ENCODE data around the gene MAGI2. TPM values are rescaled to one million over a fixed set of nuclear protein-coding genes. Genes with fewer than 3 reads are reported as not detected.

The MAGI2 gene
- total and polyA plus RNA-seq, 2 of the 13 experiments (the other 11 are each of a cell fraction or from before 2014, with no cell fraction given) = 1.5 to 3.8 TPM

DNA sequence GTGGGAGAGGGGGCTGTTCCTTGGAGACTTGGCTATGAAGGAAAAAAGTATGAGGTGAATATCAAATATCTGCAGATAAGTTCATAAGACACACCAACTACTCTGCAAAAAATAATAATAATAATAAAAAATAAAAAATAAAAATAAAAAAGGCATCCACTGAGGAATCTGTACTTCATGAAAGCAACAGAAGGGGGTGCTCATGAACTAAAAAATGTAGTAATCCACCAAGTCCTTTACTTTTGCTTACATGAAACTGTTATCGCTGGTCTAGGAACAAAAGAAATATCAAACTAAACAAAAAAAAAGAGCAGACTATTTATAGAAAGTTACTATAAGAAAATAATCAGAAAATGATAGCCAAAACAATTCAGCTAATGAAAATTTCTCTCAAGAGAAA, 1075.9 kb downstream of the MAGI2 start (continued):
- TF ChIP-seq, protein P1, sequence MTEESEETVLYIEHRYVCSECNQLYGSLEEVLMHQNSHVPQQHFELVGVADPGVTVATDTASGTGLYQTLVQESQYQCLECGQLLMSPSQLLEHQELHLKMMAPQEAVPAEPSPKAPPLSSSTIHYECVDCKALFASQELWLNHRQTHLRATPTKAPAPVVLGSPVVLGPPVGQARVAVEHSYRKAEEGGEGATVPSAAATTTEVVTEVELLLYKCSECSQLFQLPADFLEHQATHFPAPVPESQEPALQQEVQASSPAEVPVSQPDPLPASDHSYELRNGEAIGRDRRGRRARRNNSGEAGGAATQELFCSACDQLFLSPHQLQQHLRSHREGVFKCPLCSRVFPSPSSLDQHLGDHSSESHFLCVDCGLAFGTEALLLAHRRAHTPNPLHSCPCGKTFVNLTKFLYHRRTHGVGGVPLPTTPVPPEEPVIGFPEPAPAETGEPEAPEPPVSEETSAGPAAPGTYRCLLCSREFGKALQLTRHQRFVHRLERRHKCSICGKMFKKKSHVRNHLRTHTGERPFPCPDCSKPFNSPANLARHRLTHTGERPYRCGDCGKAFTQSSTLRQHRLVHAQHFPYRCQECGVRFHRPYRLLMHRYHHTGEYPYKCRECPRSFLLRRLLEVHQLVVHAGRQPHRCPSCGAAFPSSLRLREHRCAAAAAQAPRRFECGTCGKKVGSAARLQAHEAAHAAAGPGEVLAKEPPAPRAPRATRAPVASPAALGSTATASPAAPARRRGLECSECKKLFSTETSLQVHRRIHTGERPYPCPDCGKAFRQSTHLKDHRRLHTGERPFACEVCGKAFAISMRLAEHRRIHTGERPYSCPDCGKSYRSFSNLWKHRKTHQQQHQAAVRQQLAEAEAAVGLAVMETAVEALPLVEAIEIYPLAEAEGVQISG (CRISPR knock-in tag; IDR thresholded peaks at IDR 0.05) = no peak
- TF ChIP-seq, protein P2, sequence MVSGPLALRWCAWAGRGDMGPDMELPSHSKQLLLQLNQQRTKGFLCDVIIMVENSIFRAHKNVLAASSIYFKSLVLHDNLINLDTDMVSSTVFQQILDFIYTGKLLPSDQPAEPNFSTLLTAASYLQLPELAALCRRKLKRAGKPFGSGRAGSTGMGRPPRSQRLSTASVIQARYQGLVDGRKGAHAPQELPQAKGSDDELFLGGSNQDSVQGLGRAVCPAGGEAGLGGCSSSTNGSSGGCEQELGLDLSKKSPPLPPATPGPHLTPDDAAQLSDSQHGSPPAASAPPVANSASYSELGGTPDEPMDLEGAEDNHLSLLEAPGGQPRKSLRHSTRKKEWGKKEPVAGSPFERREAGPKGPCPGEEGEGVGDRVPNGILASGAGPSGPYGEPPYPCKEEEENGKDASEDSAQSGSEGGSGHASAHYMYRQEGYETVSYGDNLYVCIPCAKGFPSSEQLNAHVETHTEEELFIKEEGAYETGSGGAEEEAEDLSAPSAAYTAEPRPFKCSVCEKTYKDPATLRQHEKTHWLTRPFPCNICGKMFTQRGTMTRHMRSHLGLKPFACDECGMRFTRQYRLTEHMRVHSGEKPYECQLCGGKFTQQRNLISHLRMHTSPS (CRISPR knock-in tag; IDR thresholded peaks at IDR 0.05; ENCODE audit: low read depth) = no peak
- no peak for TF ChIP-seq ZNF121 (CRISPR knock-in tag; IDR thresholded peaks at IDR 0.05)
- TF ChIP-seq LCORL (IDR thresholded peaks at IDR 0.05) = no peak
- no peak for TF ChIP-seq LCORL (CRISPR knock-in tag; IDR thresholded peaks at IDR 0.05)
- TF ChIP-seq GTF3A (CRISPR knock-in tag; conservative IDR thresholded peaks at IDR 0.05) = no peak
- TF ChIP-seq HOXA3 (CRISPR knock-in tag; IDR thresholded peaks at IDR 0.05) = no peak
- TF ChIP-seq, protein P3, sequence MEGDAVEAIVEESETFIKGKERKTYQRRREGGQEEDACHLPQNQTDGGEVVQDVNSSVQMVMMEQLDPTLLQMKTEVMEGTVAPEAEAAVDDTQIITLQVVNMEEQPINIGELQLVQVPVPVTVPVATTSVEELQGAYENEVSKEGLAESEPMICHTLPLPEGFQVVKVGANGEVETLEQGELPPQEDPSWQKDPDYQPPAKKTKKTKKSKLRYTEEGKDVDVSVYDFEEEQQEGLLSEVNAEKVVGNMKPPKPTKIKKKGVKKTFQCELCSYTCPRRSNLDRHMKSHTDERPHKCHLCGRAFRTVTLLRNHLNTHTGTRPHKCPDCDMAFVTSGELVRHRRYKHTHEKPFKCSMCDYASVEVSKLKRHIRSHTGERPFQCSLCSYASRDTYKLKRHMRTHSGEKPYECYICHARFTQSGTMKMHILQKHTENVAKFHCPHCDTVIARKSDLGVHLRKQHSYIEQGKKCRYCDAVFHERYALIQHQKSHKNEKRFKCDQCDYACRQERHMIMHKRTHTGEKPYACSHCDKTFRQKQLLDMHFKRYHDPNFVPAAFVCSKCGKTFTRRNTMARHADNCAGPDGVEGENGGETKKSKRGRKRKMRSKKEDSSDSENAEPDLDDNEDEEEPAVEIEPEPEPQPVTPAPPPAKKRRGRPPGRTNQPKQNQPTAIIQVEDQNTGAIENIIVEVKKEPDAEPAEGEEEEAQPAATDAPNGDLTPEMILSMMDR (CRISPR knock-in tag; IDR thresholded peaks at IDR 0.05) = no peak
- TF ChIP-seq MYC (CRISPR knock-in tag; IDR thresholded peaks at IDR 0.05; ENCODE audit: borderline replicate concordance) = no peak
